Transverse colon (tissue), 3 donors: ENCODE results near the gene OXTR.

Experiments
- POLR2A ChIP-seq: fragments of 450-650 bp; IDR thresholded peaks from one replicate; pipeline ENCODE4 v1.6.1; 2016; ENCODE audit warnings: antibody characterized with exemption, mild to moderate bottlenecking, moderate library complexity
- TF ChIP-seq, protein P1 (sequence below), 5 experiments: fragments of 200-600 bp in 3 of 5; fragments of 450-650 bp in 2 of 5; sonication (generic) in 3 of 5; IDR thresholded peaks; 1 replicate in 2 of 5; 2 replicates in 3 of 5; pipeline ENCODE4 v1.5.1; 2016 to 2017; ENCODE audit warnings: antibody characterized with exemption in 5 of 5, inconsistent platforms in 3 of 5, mild to moderate bottlenecking in 2 of 5, moderate library complexity in 1 of 5

DNA sequence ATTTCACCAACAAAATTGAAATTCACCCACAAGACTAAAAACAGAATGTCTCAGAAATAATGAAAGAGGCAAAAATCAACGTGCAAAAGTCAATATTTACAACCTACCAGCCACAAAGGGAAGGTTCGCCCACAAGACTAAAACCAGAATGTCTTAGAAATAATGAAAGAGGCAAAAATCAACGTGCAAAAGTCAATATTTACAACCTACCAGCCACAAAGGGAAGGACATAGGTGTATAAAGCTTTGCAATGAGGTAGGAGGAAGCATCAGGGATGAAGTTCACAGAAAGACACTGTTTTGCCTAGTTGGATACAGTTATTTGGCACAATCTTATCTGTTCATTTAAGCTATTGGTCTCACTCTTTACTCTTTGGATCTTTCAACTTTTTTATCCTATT is 14.3 kb downstream of the OXTR start:
- TF ChIP-seq, protein P1, sequence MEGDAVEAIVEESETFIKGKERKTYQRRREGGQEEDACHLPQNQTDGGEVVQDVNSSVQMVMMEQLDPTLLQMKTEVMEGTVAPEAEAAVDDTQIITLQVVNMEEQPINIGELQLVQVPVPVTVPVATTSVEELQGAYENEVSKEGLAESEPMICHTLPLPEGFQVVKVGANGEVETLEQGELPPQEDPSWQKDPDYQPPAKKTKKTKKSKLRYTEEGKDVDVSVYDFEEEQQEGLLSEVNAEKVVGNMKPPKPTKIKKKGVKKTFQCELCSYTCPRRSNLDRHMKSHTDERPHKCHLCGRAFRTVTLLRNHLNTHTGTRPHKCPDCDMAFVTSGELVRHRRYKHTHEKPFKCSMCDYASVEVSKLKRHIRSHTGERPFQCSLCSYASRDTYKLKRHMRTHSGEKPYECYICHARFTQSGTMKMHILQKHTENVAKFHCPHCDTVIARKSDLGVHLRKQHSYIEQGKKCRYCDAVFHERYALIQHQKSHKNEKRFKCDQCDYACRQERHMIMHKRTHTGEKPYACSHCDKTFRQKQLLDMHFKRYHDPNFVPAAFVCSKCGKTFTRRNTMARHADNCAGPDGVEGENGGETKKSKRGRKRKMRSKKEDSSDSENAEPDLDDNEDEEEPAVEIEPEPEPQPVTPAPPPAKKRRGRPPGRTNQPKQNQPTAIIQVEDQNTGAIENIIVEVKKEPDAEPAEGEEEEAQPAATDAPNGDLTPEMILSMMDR (IDR thresholded peaks at IDR 0.05): no peak
- no peak for TF ChIP-seq POLR2A
